Measurements from ENCODE around the gene GCLM. TPM values are rescaled to one million over a fixed set of nuclear protein-coding genes. Genes with fewer than 3 reads are reported as not detected.
"Not testable (repeated sequence)": the region's sequence is repeated elsewhere in the genome, so short reads cannot be mapped to it uniquely, and the experiment has no call there.

Gene GCLM
- total RNA-seq, 1 experiment from 2014 or later: 33.7 TPM

GRCh38 chr1:93851327-93851712 is 57.9 kb downstream of the GCLM start:
- Histone ChIP-seq H3K4me1 (ENCODE audit: control insufficient read depth, insufficient read depth, low read length) (peaks cover 7% of the 10 kb centered on the region; the same call in 1 of the 2 replicates), H3K27ac (ENCODE audit: low read length) (no peak overlapping the region), H3K27me3 (ENCODE audit: control insufficient read depth, insufficient read depth, low read length) (no peaks in the 10 kb centered on the region), H3K4me3 (ENCODE audit: low read depth in 2 of 2, low read length in 2 of 2) (no peak overlapping the region), H3K36me3 (ENCODE audit: control insufficient read depth, insufficient read depth, low read length) (no peaks in the 10 kb centered on the region), H3K9me3 (ENCODE audit: control insufficient read depth, insufficient read depth, low read depth, low read length) (no peaks in the 10 kb centered on the region)
- in situ Hi-C loops (cut with HindIII; ENCODE audit: low pct_unique_long_range_greater_than_20kb, low sequenced_read_pairs) (no loop called here), intact Hi-C loops (cut with micrococcal nuclease; ENCODE audit: unreplicated experiment) (loop anchor here (10.0 kb wide), 1 partner anchor 547 kb away; no protein-coding TSS in a partner anchor)
- POLR2A ChIA-PET: interaction anchor here (0.6 kb wide), 1 partner anchor 814 kb away, joined by 5 read pairs; no protein-coding TSS in a partner anchor
- no peak for ATAC-seq
- TF ChIP-seq, protein P1, sequence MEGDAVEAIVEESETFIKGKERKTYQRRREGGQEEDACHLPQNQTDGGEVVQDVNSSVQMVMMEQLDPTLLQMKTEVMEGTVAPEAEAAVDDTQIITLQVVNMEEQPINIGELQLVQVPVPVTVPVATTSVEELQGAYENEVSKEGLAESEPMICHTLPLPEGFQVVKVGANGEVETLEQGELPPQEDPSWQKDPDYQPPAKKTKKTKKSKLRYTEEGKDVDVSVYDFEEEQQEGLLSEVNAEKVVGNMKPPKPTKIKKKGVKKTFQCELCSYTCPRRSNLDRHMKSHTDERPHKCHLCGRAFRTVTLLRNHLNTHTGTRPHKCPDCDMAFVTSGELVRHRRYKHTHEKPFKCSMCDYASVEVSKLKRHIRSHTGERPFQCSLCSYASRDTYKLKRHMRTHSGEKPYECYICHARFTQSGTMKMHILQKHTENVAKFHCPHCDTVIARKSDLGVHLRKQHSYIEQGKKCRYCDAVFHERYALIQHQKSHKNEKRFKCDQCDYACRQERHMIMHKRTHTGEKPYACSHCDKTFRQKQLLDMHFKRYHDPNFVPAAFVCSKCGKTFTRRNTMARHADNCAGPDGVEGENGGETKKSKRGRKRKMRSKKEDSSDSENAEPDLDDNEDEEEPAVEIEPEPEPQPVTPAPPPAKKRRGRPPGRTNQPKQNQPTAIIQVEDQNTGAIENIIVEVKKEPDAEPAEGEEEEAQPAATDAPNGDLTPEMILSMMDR (IDR thresholded peaks at IDR 0.05): no peak
- no peak for TF ChIP-seq TCF7L2 (IDR thresholded peaks at IDR 0.05; ENCODE audit: low read depth, low read length)
- TF ChIP-seq POLR2AphosphoS5 (IDR thresholded peaks at IDR 0.05; ENCODE audit: low read depth, low read length): no peak
- no peak for TF ChIP-seq SIN3A (IDR thresholded peaks at IDR 0.05; ENCODE audit: borderline replicate concordance, insufficient read depth, low read depth, low read length)
- TF ChIP-seq REST (IDR thresholded peaks at IDR 0.05; ENCODE audit: insufficient read depth in 1 of 2, low read depth in 2 of 2, low read length in 1 of 2): no peak
- DNase-seq (ENCODE audit: low read depth, low spot score): no peak
- CTCF ChIA-PET: no interaction called here
- no TSS peak for BruUV-seq (replicated peaks)

DNA sequence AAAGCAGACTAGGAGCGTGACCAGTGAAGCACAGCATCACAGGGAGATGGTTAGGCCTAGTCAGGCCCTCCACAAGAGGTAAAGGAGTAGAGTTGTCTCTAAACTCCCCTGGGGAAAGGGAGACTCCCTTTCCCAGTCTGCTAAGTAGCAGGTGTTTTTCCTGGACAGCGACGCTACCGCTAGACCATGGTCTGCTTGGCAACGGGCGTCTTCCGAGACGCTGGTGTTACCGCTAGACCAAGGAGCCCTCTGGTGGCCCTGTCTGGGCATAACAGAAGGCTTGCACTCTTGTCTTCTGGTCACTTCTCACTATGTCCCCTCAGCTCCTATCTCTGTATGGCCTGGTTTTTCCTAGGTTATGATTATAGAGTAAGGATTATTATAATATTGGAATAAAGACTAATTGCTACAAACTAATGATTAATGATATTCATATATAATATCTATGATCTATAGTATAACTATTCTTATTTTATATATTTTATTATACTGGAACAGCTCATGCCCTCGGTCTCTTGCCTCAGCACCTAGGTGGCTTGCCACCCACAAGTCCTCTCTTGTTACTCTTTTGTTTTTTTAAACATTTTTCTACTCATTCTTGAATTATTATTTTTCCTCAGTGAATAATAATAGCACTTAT is 58.4 kb downstream of the GCLM start:
- H3K4me3 ChIP-seq (ENCODE audit: low read depth in 2 of 2, low read length in 2 of 2); in situ Hi-C loops (cut with HindIII; ENCODE audit: low pct_unique_long_range_greater_than_20kb, low sequenced_read_pairs); ATAC-seq; BruUV-seq (replicated peaks); H3K4me1 ChIP-seq (ENCODE audit: control insufficient read depth, insufficient read depth, low read length); H3K27me3 ChIP-seq (ENCODE audit: control insufficient read depth, insufficient read depth, low read length); H3K36me3 ChIP-seq (ENCODE audit: control insufficient read depth, insufficient read depth, low read length); H3K9me3 ChIP-seq (ENCODE audit: control insufficient read depth, insufficient read depth, low read depth, low read length); POLR2A ChIA-PET; DNase-seq (ENCODE audit: low read depth, low spot score); H3K27ac ChIP-seq (ENCODE audit: low read length): not testable (repeated sequence)
- TF ChIP-seq, protein P1 (IDR thresholded peaks at IDR 0.05): peak; percentile 65
- CTCF ChIA-PET: interaction anchor here (0.6 to 1.0 kb wide), 3 partner anchors 233 to 414 kb away, joined by 3 read pairs; no protein-coding TSS in a partner anchor
- intact Hi-C loops (cut with micrococcal nuclease; ENCODE audit: unreplicated experiment): loop anchor here (10.0 kb wide), 1 partner anchor 546 kb away; no protein-coding TSS in a partner anchor
